Mesothelial cell of epicardium (in vitro differentiated cells): ENCODE measurements around the gene LHFPL6. TPM values are rescaled to one million over a fixed set of nuclear protein-coding genes. Genes with fewer than 3 reads are reported as not detected.

Experiments
- DNase-seq, 2 experiments: peaks; one replicate each; pipeline ENCODE4 v3.0.0; 2021; ENCODE audit warnings: low spot score in 2 of 2; ENCODE audit not compliant: unreplicated experiment in 2 of 2
- H3K27ac Mint-ChIP-seq: 2 replicates; pipeline ENCODE4 v1.8.0; 2021; ENCODE audit warnings: mixed read lengths
- H3K27me3 Mint-ChIP-seq: 2 replicates; pipeline ENCODE4 v1.8.0; 2021; ENCODE audit warnings: low read depth, mixed read lengths
- H3K36me3 Mint-ChIP-seq: 2 replicates; pipeline ENCODE4 v1.8.0; 2021; ENCODE audit warnings: mixed read lengths
- H3K4me1 Mint-ChIP-seq: 2 replicates; pipeline ENCODE4 v1.8.0; 2021; ENCODE audit warnings: mixed read lengths
- H3K4me3 Mint-ChIP-seq: 2 replicates; pipeline ENCODE4 v1.8.0; 2021; ENCODE audit warnings: mild to moderate bottlenecking, moderate library complexity, mixed read lengths
- H3K9me3 Mint-ChIP-seq: 2 replicates; pipeline ENCODE4 v1.8.0; 2021; ENCODE audit warnings: mixed read lengths
- total RNA-seq: library from RNA; stranded (reverse); gene quantifications from 3 replicates; pipeline ENCODE4 v1.2.1, GENCODE V29; 2021
- TF ChIP-seq, protein P1 (sequence below): fragments of 200-600 bp; sonication (generic); IDR thresholded peaks from one replicate; pipeline ENCODE4 v1.5.0; 2021; ENCODE audit warnings: antibody characterized with exemption; ENCODE audit not compliant: unreplicated experiment

The LHFPL6 gene
- total RNA-seq, 1 donor from 2014 or later = 18.2 TPM

DNA sequence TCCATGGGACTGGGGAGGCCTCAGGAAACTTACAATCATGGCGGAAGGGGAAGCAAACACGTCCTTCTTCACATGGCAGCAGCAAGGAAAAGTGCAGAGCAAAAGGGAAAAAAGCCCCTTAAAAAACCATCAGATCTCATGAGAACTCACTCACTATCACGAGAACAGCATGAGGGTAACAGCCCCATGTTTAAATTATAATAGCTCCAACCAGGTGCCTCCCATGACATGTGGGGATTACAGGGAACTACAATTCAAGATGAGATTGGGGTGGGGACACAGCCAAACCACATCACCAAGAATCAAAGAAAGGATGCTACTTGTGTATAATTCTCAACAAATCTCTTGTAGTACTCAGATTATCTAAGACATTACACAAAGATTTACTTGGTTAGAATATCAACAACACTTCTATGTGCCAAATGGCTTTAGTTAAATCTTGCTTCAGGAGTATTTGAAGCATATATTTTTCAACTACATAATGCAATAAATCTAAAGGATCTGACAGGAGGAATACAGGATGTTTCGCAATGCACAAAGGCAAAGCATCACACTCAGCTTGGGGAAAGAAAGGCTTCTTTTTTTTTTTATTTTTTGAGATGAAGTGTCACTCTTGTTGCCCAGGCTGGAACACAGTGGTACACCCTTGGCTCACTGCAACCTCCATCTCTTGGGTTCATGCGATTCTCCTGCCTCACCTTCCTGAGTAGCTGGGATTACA, 180.0 kb downstream of the LHFPL6 start:
- TF ChIP-seq, protein P1, sequence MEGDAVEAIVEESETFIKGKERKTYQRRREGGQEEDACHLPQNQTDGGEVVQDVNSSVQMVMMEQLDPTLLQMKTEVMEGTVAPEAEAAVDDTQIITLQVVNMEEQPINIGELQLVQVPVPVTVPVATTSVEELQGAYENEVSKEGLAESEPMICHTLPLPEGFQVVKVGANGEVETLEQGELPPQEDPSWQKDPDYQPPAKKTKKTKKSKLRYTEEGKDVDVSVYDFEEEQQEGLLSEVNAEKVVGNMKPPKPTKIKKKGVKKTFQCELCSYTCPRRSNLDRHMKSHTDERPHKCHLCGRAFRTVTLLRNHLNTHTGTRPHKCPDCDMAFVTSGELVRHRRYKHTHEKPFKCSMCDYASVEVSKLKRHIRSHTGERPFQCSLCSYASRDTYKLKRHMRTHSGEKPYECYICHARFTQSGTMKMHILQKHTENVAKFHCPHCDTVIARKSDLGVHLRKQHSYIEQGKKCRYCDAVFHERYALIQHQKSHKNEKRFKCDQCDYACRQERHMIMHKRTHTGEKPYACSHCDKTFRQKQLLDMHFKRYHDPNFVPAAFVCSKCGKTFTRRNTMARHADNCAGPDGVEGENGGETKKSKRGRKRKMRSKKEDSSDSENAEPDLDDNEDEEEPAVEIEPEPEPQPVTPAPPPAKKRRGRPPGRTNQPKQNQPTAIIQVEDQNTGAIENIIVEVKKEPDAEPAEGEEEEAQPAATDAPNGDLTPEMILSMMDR = no peak
- Mint-ChIP-seq H3K27me3 (no peaks in the 10 kb centered on the region), H3K27ac (no peak overlapping the region), H3K9me3 (peaks cover 3% of the 10 kb centered on the region), H3K4me1 (peaks cover 12% of the 10 kb centered on the region), H3K4me3 (no peak overlapping the region), H3K36me3 (no peaks in the 10 kb centered on the region)
- DNase-seq = no peak

DNA sequence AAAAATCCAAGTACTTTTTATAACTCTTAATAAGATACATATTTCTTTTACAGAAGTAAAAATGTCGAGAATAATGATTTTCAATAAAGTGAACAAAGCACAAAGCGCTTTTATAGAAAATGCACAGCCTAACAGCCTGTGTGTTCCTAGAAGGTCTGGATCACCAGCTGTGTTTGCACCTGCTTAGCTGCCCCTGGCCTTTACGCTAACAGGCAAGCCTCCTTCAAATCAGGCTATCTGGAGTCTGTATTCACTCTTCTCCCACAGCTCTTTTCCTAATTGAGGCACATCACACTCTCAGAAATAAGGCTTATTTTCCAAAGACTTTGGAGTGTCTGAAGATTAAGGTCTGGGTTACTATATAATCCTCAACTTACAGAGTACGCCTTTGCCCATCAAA, 183.1 kb downstream of the LHFPL6 start:
- no peaks in the 10 kb centered on the region for H3K36me3 Mint-ChIP-seq
- H3K27ac Mint-ChIP-seq = no peak overlapping the region
- H3K4me3 Mint-ChIP-seq = no peak overlapping the region
- DNase-seq = no peak
- peaks cover 40% of the 10 kb centered on the region for H3K4me1 Mint-ChIP-seq
- no peaks in the 10 kb centered on the region for H3K9me3 Mint-ChIP-seq
- TF ChIP-seq, protein P1 = no peak
- no peaks in the 10 kb centered on the region for H3K27me3 Mint-ChIP-seq

DNA sequence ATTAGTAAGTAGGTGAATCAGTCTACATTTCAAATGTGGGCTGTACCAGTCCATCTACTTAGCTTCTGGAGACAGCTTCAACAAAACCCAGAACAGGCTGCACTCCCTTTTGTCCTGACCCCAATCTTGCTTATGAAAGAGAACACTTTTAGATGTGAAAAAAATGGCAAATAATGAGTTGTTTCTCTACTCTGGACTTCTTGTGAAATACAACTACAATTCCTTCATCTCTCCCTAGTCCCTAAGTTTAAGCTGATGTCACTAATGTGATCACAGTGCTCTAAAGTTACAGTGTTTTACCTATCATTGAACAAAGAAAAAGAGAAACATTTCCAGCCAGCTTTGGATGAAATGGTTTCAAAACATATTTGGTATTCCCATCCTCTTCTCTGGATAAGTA, 183.9 kb downstream of the LHFPL6 start:
- DNase-seq = no peak
- Mint-ChIP-seq H3K4me3 (no peak overlapping the region), H3K36me3 (no peaks in the 10 kb centered on the region), H3K4me1 (peaks cover 47% of the 10 kb centered on the region), H3K9me3 (no peaks in the 10 kb centered on the region), H3K27ac (no peak overlapping the region), H3K27me3 (no peaks in the 10 kb centered on the region)
- TF ChIP-seq, protein P1 = no peak

DNA sequence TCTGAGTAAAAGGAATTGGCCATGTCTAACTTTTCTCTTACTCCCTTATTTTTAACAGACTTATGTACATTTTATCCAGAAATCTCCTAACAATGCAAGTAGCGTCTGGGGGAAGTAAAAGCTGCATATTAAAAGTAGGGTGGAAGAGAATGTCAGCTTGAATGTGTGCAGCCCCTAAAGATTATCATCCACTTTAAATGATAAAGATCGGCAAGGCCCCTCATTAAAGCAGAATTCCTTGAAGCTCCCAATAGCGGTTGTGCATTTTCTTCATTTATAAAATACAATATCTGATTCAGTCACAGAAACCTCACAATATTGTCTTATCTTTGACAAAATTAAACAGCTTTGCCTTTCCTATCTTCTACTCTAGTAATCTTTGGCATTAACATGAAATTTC, 184.6 kb downstream of the LHFPL6 start:
- Mint-ChIP-seq H3K9me3 (peaks cover 4% of the 10 kb centered on the region), H3K4me1 (peaks cover 47% of the 10 kb centered on the region), H3K4me3 (no peak overlapping the region), H3K27me3 (no peaks in the 10 kb centered on the region), H3K36me3 (no peaks in the 10 kb centered on the region), H3K27ac (no peak overlapping the region)
- no peak for DNase-seq
- TF ChIP-seq, protein P1 = no peak

DNA sequence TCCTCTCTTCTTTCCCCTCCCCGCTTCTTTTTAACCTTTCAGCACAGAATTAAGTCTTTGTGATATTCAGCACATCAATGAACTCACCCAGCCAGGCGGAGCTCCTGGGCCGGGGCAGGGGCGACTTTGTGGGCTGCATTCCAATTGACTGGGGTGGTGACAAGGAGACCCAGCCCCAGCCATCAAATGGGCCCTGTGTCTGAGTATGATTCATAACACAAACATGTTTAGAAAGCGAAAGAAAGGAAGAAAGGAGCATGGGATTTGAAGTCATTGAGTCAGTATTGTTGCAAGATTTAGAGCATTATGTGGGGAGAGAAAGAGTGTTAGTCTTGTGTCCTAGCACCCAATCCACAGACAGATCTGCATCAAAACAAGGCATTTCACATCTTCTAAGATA, 185.3 kb downstream of the LHFPL6 start:
- Mint-ChIP-seq H3K9me3 (peaks cover 4% of the 10 kb centered on the region), H3K27me3 (no peaks in the 10 kb centered on the region), H3K36me3 (no peaks in the 10 kb centered on the region), H3K4me3 (peak overlapping the region; percentile 0), H3K4me1 (peaks cover 47% of the 10 kb centered on the region), H3K27ac (peak overlapping the region; percentile 47)
- TF ChIP-seq, protein P1 = no peak
- no peak for DNase-seq

DNA sequence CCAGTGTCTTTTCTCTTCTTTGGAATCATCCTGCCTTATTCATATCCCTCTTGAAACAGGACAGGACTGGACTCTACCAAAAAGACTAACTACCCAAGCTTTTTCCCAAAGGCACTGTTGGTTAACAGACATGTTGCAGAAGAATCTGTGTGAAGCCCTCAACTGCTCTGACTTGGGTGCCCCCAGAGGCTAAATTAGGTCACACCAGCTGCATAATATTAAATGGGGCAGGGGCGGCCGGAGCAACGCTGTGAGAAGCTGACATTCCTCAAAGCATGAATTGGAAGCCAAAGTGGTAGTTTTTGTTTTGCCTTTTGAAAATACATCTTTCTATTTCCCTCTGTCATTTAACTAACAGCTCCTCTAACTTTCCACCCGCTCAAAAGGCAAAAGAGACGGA, 185.9 kb downstream of the LHFPL6 start:
- peak overlapping the region; percentile 47 for H3K27ac Mint-ChIP-seq
- H3K36me3 Mint-ChIP-seq = no peaks in the 10 kb centered on the region
- H3K27me3 Mint-ChIP-seq = no peaks in the 10 kb centered on the region
- peak overlapping the region; percentile 0 for H3K4me3 Mint-ChIP-seq
- peaks cover 47% of the 10 kb centered on the region for H3K4me1 Mint-ChIP-seq
- no peak for DNase-seq
- TF ChIP-seq, protein P1 = no peak
- H3K9me3 Mint-ChIP-seq = peaks cover 4% of the 10 kb centered on the region
